ENCODE measurements around the gene QPCT.
"Not testable (repeated sequence)": the region's sequence is repeated elsewhere in the genome, so short reads cannot be mapped to it uniquely, and the experiment has no call there.

The QPCT gene

DNA sequence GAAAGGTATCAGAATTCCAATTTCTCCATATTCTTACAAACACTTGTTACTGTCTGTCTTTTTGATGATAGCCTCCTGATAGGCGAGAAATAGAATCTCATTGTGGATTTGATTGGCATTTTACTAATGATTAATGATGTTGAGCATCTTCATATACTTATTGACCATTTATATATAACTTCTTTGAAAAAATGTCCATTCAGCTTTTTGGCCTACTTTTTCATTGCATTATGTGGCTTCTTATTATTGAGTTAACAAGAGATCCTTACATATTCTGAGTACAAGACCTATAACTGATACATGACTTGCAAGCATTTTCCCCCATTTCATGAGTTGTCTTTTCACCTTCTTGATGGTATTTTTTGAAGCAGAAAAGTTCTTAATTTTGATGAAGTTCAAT, 54.6 kb downstream of the QPCT start:
- no peak overlapping the region for H3K4me3 ChIP-seq (ENCODE audit: low read depth, low read length)

GRCh38 chr2:37400041-37400440, 55.6 kb downstream of the QPCT start:
- H3K4me3 ChIP-seq (ENCODE audit: low read depth, low read length), result no peak overlapping the region
- DNase-seq (ENCODE audit: low read depth), result no peak
- TF ChIP-seq, protein P1, sequence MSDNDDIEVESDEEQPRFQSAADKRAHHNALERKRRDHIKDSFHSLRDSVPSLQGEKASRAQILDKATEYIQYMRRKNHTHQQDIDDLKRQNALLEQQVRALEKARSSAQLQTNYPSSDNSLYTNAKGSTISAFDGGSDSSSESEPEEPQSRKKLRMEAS (IDR thresholded peaks at IDR 0.05; ENCODE audit: low read depth, low read length), result no peak
- TF ChIP-seq CTCF (IDR thresholded peaks at IDR 0.05; ENCODE audit: low read depth, low read length) (no peak), POLR2A (IDR thresholded peaks at IDR 0.05; ENCODE audit: extremely low read depth, insufficient read length) (no peak), MYC (IDR thresholded peaks at IDR 0.05; ENCODE audit: low read depth, low read length) (no peak)

More for the DNA sequence above, 54.6 kb downstream of the QPCT start:
- TF ChIP-seq MYC (IDR thresholded peaks at IDR 0.05; ENCODE audit: low read depth, low read length) (no peak), CTCF (IDR thresholded peaks at IDR 0.05; ENCODE audit: low read depth, low read length) (no peak), POLR2A (IDR thresholded peaks at IDR 0.05; ENCODE audit: extremely low read depth, insufficient read length) (no peak)
- TF ChIP-seq, protein P1 (IDR thresholded peaks at IDR 0.05; ENCODE audit: low read depth, low read length), result no peak
- DNase-seq (ENCODE audit: low read depth), result no peak

DNA sequence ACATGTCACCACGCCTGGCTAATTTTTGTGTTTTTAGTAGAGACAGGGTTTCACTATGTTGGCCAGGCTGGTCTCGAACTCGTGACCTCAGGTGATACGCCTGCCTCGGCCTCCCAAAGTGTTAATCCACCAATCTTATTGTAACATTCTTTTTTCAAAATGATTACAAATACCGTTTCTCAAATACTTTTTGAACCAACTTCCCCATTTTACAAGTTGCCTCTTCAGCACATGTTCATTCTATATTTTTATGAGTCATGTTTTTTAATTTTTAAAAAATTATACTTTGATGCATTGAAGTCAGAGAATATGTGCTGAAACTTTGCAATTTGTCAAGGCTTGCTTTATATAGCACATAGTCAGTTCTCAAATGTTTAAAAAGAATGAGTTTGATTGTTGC, 58.2 kb downstream of the QPCT start:
- DNase-seq (ENCODE audit: low read depth), result peak; percentile 20
- no peak overlapping the region for H3K4me3 ChIP-seq (ENCODE audit: low read depth, low read length)
- TF ChIP-seq CTCF (IDR thresholded peaks at IDR 0.05; ENCODE audit: low read depth, low read length) (no peak), MYC (IDR thresholded peaks at IDR 0.05; ENCODE audit: low read depth, low read length) (no peak), POLR2A (IDR thresholded peaks at IDR 0.05; ENCODE audit: extremely low read depth, insufficient read length) (no peak)
- TF ChIP-seq, protein P1 (IDR thresholded peaks at IDR 0.05; ENCODE audit: low read depth, low read length), result no peak

GRCh38 chr2:37405781-37406180, 61.4 kb downstream of the QPCT start:
- no peak overlapping the region for H3K4me3 ChIP-seq (ENCODE audit: low read depth, low read length)
- DNase-seq (ENCODE audit: low read depth), result no peak
- TF ChIP-seq POLR2A (IDR thresholded peaks at IDR 0.05; ENCODE audit: extremely low read depth, insufficient read length), result no peak
- TF ChIP-seq MYC (IDR thresholded peaks at IDR 0.05; ENCODE audit: low read depth, low read length), result no peak
- TF ChIP-seq CTCF (IDR thresholded peaks at IDR 0.05; ENCODE audit: low read depth, low read length), result no peak
- TF ChIP-seq, protein P1 (IDR thresholded peaks at IDR 0.05; ENCODE audit: low read depth, low read length), result no peak

DNA sequence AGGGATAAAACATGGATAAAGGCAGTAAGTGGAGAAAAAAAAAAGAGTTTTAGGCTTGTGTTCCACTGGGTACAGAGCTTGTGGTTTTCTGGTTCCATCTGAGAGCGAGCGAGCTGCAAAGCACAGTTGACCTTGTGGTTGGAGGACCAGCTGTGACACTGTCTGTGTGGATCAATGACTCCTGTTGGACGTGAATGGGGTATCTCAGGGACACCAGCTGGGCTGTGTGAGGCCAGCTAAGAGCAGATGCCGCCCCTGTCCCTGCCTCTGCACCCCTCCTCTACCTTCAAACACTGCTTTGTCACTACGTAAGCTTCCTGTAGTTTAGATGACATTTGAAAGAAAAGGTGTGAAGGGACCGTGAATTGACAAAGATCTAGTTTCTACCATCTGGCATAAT, 67.8 kb downstream of the QPCT start:
- peak; percentile 42 for DNase-seq (ENCODE audit: low read depth)
- TF ChIP-seq MYC (IDR thresholded peaks at IDR 0.05; ENCODE audit: low read depth, low read length) (no peak), CTCF (IDR thresholded peaks at IDR 0.05; ENCODE audit: low read depth, low read length) (no peak), POLR2A (IDR thresholded peaks at IDR 0.05; ENCODE audit: extremely low read depth, insufficient read length) (no peak)
- TF ChIP-seq, protein P1 (IDR thresholded peaks at IDR 0.05; ENCODE audit: low read depth, low read length), result no peak
- H3K4me3 ChIP-seq (ENCODE audit: low read depth, low read length), result no peak overlapping the region

DNA sequence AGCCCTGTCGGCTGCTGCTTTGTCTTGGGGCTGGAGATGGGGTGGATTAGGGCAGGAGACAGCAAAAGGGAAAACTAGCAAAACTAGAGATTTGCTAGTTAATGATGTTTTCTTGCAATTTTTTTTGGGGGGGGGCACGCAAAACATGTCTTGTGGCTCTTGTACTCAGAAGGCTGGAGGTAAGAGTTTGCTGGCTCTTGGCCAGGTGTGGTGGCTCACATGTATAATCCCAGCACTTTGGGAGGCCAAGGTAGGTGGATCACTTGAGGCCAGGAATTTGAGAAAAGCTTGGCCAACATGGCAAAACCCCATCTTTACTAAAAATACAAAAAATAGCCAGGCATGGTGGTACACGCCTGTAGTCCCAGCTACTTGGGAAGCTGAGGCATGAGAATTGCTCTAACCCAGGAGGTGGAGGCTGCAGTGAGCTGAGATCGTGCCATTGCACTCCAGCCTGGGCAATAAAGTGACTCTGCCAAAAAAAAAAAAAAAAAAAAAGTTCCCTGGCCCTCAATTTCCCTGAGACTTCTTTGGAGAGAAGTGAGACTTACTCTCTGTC, 69.6 kb downstream of the QPCT start:
- not testable (repeated sequence) for H3K4me3 ChIP-seq (ENCODE audit: low read depth, low read length); DNase-seq (ENCODE audit: low read depth)
